Fibroblast of villous mesenchyme (primary cell): ENCODE results near the gene LRRC75A. TPM values are rescaled to one million over a fixed set of nuclear protein-coding genes. Genes with fewer than 3 reads are reported as not detected.

Experiments
- DNase-seq: peaks from one replicate; pipeline ENCODE4 v3.0.0-alpha.2; 2010; ENCODE audit warnings: low read depth
- H3K4me3 ChIP-seq: 2 replicates; pipeline ENCODE4 v1.5.1; 2011; ENCODE audit warnings: low read depth, mild to moderate bottlenecking, low read length
- total RNA-seq: library from RNA; depleted of rRNA; stranded (reverse); fragments of >200 nt; gene quantifications from 2 replicates; pipeline ENCODE4 v1.2.3, GENCODE V29; 2012
- TF ChIP-seq, protein P1 (sequence below): IDR thresholded peaks from 2 replicates; pipeline ENCODE4 v1.5.1; 2012; ENCODE audit warnings: low read depth, mild to moderate bottlenecking, low read length; ENCODE audit not compliant: insufficient read depth

Gene LRRC75A
- total RNA-seq, 1 donor: 2.6 TPM

DNA sequence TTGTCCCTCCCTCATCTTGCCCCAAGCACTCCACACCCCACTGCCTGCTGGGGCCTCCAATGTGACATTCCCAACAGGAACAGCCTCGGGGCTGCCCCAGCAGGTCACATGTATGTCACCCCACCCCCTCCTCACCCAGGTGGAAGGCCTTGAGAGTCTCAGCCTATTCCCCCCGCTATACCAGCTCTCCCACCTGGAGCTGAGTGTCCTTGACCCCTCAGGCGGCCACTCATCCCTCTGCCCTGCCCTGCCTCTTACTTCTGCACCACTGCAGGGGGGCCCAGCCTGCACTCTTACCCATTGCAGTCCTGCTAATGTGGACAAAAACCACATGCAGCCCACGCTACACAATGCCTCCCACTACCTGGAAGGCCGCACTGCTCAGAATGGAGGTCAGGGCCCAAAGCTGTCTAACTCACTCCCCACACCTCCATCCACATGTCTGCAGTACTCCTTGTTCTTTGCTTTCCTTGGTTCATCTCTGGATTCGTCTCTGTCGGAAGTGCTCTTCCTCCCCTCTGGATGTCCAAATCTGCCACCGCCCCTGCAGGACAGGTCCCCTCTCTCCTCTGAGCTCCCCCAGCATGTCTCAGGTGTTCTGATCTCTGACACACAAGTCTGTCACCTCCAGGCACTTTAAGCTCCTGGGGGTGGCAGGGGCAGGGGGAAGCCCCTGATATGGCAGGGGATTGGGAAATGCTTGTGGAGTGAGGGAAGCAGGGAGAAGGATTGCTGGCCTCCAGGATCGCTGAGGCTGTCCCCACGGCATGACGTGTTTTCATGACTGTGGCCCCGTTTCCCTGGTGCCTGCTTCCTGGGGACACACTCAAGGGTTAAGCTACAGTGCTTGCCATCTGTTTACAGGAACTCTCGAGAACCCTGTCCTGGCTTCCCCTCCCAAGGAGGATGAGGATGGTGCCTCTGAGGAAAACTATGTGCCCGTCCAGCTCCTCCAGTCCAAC is 55.8 kb downstream of the LRRC75A start:
- H3K4me3 ChIP-seq: no peak overlapping the region
- DNase-seq: no peak
- TF ChIP-seq, protein P1, sequence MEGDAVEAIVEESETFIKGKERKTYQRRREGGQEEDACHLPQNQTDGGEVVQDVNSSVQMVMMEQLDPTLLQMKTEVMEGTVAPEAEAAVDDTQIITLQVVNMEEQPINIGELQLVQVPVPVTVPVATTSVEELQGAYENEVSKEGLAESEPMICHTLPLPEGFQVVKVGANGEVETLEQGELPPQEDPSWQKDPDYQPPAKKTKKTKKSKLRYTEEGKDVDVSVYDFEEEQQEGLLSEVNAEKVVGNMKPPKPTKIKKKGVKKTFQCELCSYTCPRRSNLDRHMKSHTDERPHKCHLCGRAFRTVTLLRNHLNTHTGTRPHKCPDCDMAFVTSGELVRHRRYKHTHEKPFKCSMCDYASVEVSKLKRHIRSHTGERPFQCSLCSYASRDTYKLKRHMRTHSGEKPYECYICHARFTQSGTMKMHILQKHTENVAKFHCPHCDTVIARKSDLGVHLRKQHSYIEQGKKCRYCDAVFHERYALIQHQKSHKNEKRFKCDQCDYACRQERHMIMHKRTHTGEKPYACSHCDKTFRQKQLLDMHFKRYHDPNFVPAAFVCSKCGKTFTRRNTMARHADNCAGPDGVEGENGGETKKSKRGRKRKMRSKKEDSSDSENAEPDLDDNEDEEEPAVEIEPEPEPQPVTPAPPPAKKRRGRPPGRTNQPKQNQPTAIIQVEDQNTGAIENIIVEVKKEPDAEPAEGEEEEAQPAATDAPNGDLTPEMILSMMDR: no peak

DNA sequence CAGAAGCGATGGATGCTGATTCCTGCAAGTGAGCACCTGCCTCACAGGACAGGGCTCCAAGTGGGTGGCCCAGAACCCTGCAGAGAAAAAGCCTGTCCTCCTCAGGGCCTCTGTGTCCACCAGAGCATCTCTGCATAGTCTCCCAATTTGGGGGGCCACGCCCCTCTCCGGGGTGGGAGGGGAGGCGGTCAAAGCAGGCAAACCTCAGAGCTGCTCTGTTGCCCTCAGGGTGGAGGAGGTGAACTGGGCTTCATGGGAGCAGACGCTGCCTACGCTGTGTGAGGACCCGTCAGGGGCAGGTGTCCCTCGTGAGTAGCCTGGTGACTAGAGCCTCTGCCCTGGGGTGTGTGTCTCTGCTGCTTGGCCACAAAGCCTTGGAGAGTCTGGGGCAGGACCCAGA is 57.3 kb downstream of the LRRC75A start:
- no peak for DNase-seq
- TF ChIP-seq, protein P1: no peak
- no peak overlapping the region for H3K4me3 ChIP-seq

DNA sequence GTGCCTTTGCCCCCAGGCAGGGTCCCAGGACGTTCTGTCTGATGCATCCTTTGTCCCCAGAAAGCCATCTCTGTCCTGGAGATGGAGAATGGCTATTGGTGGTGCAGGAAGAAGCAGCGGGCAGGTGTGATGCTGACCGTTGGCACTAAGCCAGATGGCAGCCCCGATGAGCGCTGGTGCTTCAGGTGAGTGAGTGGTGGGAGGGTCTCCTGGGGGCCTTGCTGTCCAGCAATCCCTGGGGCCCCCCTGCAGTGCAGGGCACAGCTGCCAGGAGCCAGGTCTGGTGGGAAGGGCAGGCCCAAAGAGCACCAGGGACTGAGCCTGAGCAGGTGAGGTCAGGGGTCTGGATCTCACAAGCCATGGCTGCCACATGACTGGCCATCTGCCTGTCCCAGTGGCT is 58.5 kb downstream of the LRRC75A start:
- no peak overlapping the region for H3K4me3 ChIP-seq
- DNase-seq: no peak
- TF ChIP-seq, protein P1: no peak

DNA sequence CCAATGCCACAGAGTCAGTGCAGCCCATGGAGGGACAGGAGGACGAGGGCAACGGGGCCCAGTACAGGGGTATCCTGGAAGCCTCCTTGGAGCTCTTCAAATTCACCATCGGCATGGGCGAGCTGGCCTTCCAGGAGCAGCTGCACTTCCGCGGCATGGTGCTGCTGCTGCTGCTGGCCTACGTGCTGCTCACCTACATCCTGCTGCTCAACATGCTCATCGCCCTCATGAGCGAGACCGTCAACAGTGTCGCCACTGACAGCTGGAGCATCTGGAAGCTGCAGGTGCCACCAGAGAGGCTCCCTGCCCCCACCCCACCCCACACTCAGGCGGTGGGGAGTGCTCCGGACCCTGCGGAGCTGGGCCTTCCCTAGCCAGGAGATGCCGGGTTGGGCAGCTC is 60.0 kb downstream of the LRRC75A start:
- no peak overlapping the region for H3K4me3 ChIP-seq
- DNase-seq: no peak
- TF ChIP-seq, protein P1: no peak

DNA sequence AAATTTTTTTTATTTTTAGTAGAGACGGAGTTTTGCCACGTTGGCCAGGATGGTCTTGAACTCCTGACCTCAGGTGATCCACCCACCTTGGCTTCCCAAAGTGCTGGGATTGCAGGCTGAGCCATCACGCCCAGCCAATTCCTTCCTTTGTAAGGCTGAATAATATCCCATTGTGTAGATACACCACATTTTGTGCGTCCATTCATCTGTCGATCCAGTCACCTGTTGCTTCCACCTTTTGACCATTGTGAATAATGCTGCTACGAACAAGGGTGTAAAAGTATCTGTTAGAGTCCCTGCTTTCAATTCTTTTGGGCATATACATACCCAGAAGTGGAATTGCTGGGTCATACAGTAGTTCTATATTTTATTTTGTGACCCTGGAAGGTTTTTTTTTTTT is 61.3 kb downstream of the LRRC75A start:
- TF ChIP-seq, protein P1: no peak
- H3K4me3 ChIP-seq: no peak overlapping the region
- DNase-seq: no peak

DNA sequence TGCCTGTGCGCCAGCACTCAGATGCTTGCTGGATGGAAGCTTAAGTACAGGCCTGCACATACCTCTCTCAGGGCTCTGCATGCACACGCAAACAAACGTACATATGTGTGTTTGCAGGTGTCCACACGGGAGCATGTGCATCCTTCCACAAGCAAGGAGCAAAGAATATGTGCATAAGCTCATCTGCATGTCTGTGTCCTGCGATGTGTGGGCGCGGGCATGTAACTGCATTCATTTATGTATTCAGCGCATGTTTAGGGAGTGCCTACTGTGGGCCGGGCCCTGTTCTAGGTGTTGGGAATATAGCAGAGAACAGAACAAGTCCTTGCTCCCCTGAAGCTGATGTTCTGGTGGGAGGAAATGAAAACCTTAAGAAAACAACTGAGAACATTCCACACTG is 62.9 kb downstream of the LRRC75A start:
- H3K4me3 ChIP-seq: no peak overlapping the region
- TF ChIP-seq, protein P1: no peak
- DNase-seq: no peak
